Suprapubic skin (tissue), 4 donors: ENCODE data around the gene GSG1L2. TPM values are rescaled to one million over a fixed set of nuclear protein-coding genes. Genes with fewer than 3 reads are reported as not detected.

ENCODE experiments used
- DNase-seq, 2 donors: peaks; one replicate each; pipeline ENCODE4 v3.0.0-alpha.2; 2019; ENCODE audit warnings: low spot score in 2 of 2
- H3K27ac ChIP-seq: fragments of 200-600 bp; sonication (generic); one replicate; pipeline ENCODE4 v1.5.1; 2019
- H3K27me3 ChIP-seq: fragments of 200-600 bp; sonication (generic); one replicate; pipeline ENCODE4 v1.5.1; 2019
- H3K36me3 ChIP-seq: fragments of 200-600 bp; sonication (generic); one replicate; pipeline ENCODE4 v1.5.1; 2019
- H3K4me1 ChIP-seq: fragments of 200-600 bp; sonication (generic); one replicate; pipeline ENCODE4 v1.5.1; 2019
- H3K4me3 ChIP-seq: fragments of 200-600 bp; sonication (generic); one replicate; pipeline ENCODE4 v1.5.1; 2019; ENCODE audit warnings: mild to moderate bottlenecking
- H3K9me3 ChIP-seq: fragments of 200-600 bp; sonication (generic); one replicate; pipeline ENCODE4 v1.5.1; 2019
- CTCF ChIP-seq, 2 donors: fragments of 200-600 bp in 1 of 2; fragments of 450-650 bp in 1 of 2; sonication (generic) in 1 of 2; IDR thresholded peaks; one replicate each; pipeline ENCODE4 v1.5.1; 2016 to 2019; ENCODE audit warnings: antibody characterized with exemption in 2 of 2, mild to moderate bottlenecking in 1 of 2, moderate library complexity in 1 of 2
- EP300 ChIP-seq: sonication (generic); formaldehyde crosslinking; IDR thresholded peaks from one replicate; pipeline ENCODE4 v1.6.1; 2017; ENCODE audit warnings: antibody characterized with exemption
- POLR2A ChIP-seq, 2 donors: fragments of 450-650 bp; IDR thresholded peaks; one replicate each; pipeline ENCODE4 v1.6.1; 2017; ENCODE audit warnings: antibody characterized with exemption in 2 of 2, mild to moderate bottlenecking in 2 of 2, moderate library complexity in 2 of 2
- POLR2AphosphoS5 ChIP-seq, 3 donors: sonication (generic); formaldehyde crosslinking; IDR thresholded peaks; one replicate each; pipeline ENCODE4 v1.6.1; 2017; ENCODE audit warnings: antibody characterized with exemption in 3 of 3
- WGBS: methylation state at CpG from one replicate; pipeline ENCODE4 v1.1.5; 2018; 5-methylcytosine and 5-hydroxymethylcytosine counted together
- total RNA-seq, 4 donors: library from RNA; depleted of rRNA; stranded (reverse); fragments of >200 nt; gene quantifications; one replicate each; pipeline ENCODE4 v1.1.0, GENCODE V29; 2016

GSG1L2 gene
- total RNA-seq, 4 donors from 2014 or later: not detected

DNA sequence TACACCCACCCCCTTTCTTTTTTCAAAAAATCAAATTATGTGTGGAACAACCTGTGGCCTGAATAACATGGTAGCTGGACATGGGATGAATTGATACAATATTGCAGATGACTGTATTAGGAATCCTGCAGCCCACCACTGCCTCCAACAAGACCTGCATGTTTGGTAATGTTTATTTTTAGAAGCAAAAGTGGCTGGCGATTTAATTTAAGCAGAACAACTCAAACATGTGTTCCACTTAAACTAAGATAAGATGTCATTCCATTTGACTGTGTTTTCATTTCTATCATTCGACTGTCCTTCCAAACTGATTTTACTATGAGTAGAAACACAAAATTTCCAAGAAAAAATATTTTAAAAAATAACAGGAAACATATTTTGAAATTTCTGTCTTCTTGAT is 20.4 kb downstream of the GSG1L2 start:
- Histone ChIP-seq H3K27ac (no peak overlapping the region), H3K9me3 (no peaks in the 10 kb centered on the region), H3K36me3 (no peaks in the 10 kb centered on the region), H3K27me3 (no peaks in the 10 kb centered on the region), H3K4me1 (no peaks in the 10 kb centered on the region), H3K4me3 (no peak overlapping the region)
- TF ChIP-seq CTCF (IDR thresholded peaks at IDR 0.05): no peak
- TF ChIP-seq POLR2AphosphoS5 (IDR thresholded peaks at IDR 0.05): no peak
- no peak for TF ChIP-seq EP300
- no peak for TF ChIP-seq POLR2A (IDR thresholded peaks at IDR 0.05)
- 55% methylated on average over 2 of the region's 2 CpGs for WGBS
- no peak for DNase-seq

GRCh38 chr17:9798724-9799123 is 23.2 kb downstream of the GSG1L2 start:
- Histone ChIP-seq H3K27ac (no peak overlapping the region), H3K36me3 (no peaks in the 10 kb centered on the region), H3K4me1 (no peaks in the 10 kb centered on the region), H3K27me3 (no peaks in the 10 kb centered on the region), H3K9me3 (no peaks in the 10 kb centered on the region), H3K4me3 (no peak overlapping the region)
- WGBS: 85% methylated on average over 7 of the region's 7 CpGs
- no peak for DNase-seq
- TF ChIP-seq EP300 (no peak), POLR2A (IDR thresholded peaks at IDR 0.05) (no peak), POLR2AphosphoS5 (IDR thresholded peaks at IDR 0.05) (no peak), CTCF (IDR thresholded peaks at IDR 0.05) (no peak)

DNA sequence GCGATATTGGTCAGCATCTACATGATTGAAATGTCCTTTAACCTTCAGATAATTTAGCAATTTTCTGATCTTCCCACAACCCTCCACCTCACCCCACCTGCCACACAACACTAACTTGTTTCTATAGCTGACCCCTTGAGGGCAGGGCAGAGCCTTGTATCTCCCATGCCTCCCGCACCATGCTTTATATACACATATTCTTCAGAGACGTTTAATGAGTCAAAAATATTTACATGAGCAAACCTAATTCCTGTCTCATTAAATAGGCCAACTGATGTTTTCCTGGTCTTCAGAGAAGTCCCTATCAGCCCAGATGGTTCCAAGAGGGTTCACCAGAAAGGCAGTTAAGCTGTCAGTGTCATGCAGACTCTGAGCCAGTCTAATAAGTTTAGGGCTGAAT is 23.9 kb downstream of the GSG1L2 start:
- H3K27me3 ChIP-seq: no peaks in the 10 kb centered on the region
- no peaks in the 10 kb centered on the region for H3K36me3 ChIP-seq
- no peak for TF ChIP-seq EP300
- TF ChIP-seq POLR2A (IDR thresholded peaks at IDR 0.05): no peak
- no peak for TF ChIP-seq POLR2AphosphoS5 (IDR thresholded peaks at IDR 0.05)
- no peak for TF ChIP-seq CTCF (IDR thresholded peaks at IDR 0.05)
- no peaks in the 10 kb centered on the region for H3K4me1 ChIP-seq
- H3K27ac ChIP-seq: no peak overlapping the region
- 62% methylated on average over 3 of the region's 3 CpGs for WGBS
- no peak for DNase-seq
- no peak overlapping the region for H3K4me3 ChIP-seq
- no peaks in the 10 kb centered on the region for H3K9me3 ChIP-seq

GRCh38 chr17:9792181-9792840 is 29.6 kb downstream of the GSG1L2 start:
- 78% methylated on average over 15 of the region's 15 CpGs for WGBS
- no peak for TF ChIP-seq CTCF (IDR thresholded peaks at IDR 0.05)
- TF ChIP-seq POLR2AphosphoS5 (IDR thresholded peaks at IDR 0.05): no peak
- no peak for TF ChIP-seq POLR2A (IDR thresholded peaks at IDR 0.05)
- no peak for TF ChIP-seq EP300
- Histone ChIP-seq H3K27me3 (no peaks in the 10 kb centered on the region), H3K27ac (no peak overlapping the region), H3K4me1 (no peaks in the 10 kb centered on the region), H3K36me3 (no peaks in the 10 kb centered on the region), H3K9me3 (no peaks in the 10 kb centered on the region), H3K4me3 (no peak overlapping the region)
- DNase-seq: no peak

DNA sequence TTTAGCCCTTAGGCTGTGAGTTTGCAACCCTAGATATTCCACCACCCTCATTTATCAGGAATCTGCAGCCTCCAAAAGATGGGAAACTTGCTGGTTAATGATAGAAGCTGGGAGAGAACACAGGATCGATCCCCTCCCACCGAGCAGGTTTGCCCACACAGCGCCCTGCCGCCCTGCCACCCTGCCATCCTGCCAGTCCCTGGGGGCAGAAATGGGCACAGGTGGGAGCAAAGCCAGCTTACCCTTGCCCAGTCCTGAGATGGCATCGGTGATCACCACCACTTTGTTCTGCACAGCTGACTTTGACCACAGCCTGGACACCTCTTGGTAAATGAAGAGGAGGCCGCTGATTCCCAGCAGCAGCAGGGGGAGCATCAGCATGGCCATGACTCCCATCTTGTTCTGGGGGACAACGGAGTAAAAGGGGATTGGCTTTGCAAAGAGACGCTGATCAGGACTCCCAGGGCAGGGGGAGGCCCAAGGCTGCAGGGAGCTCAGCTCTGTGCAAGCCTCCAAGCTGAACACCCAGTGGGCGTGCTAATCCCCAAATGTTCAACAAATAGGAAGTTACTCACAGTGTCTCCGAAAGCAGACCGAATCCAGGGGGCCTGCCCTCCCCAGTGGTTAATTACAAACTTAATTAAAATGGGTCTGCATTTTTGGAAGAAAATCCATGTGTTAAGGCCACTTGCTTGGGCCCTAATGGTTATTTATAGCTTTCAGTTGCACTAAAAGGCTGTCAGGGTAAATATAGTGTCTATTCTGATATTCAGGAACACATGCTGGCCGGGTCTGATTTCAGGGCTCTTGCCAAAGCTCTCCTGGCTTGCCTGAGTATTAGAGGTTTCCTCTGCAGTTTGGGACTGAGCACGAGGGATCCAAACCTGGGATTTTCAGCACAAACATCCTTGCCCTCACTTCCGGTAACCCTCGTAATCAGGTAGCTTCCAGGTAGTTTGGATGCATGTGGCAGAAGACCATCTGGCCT is 30.7 kb downstream of the GSG1L2 start, which contains the start of gene DHRS7C:
DHRS7C (minus strand) TSS at position 704 of the 988 bp plus-strand sequence; CDS start at position 396, 308 bp downstream.
- DNase-seq: no peak
- no peak within 1 kb of the TSS for H3K27ac ChIP-seq

More for the DNA sequence above, 30.7 kb downstream of the GSG1L2 start, which contains the start of gene DHRS7C:
- H3K4me1 ChIP-seq: no peaks in the 10 kb centered on the region
- no peaks in the 10 kb centered on the region for H3K9me3 ChIP-seq
- no peak within 1 kb of the TSS for H3K4me3 ChIP-seq
- H3K36me3 ChIP-seq: no peaks in the 10 kb centered on the region
- no peak for TF ChIP-seq CTCF (IDR thresholded peaks at IDR 0.05)
- TF ChIP-seq POLR2AphosphoS5 (IDR thresholded peaks at IDR 0.05): no peak
- TF ChIP-seq POLR2A (IDR thresholded peaks at IDR 0.05): no peak
- TF ChIP-seq EP300: no peak
- H3K27me3 ChIP-seq: no peaks in the 10 kb centered on the region
- 74% methylated on average over 15 of the region's 15 CpGs for WGBS
